Neural cell (in vitro differentiated cells): ENCODE data around the gene EPC2. TPM values are rescaled to one million over a fixed set of nuclear protein-coding genes. Genes with fewer than 3 reads are reported as not detected.
A peak's percentile ranks its signal among the peaks of the same experiment; 100 is the strongest.

Experiments used
- H2AFZ ChIP-seq: fragments of 200-600, 300-800 bp; sonication (generic), shearing (Covaris generic); 2 replicates; pipeline ENCODE4 v1.6.0; 2014; ENCODE audit warnings: low read depth, mild to moderate bottlenecking, antibody characterized with exemption, low read length, moderate library complexity
- H3F3A ChIP-seq: fragments of 200-600 bp; shearing (Covaris generic); 2 replicates; pipeline ENCODE4 v1.6.1; 2016; ENCODE audit warnings: mild to moderate bottlenecking, moderate library complexity, mixed read lengths, antibody characterized with exemption, low read length; ENCODE audit not compliant: insufficient read depth, poor library complexity, severe bottlenecking
- H3K27ac ChIP-seq: fragments of 200-600, 300-800 bp; sonication (generic), shearing (Covaris generic); 2 replicates; pipeline ENCODE4 v1.5.1; 2014; ENCODE audit warnings: mild to moderate bottlenecking, low read length, moderate library complexity
- H3K27me3 ChIP-seq: fragments of 300-800, 200-600 bp; sonication (generic), shearing (Covaris generic); 2 replicates; pipeline ENCODE4 v1.6.0; 2014; ENCODE audit warnings: mild to moderate bottlenecking, low read depth, low read length, moderate library complexity; ENCODE audit not compliant: insufficient read depth
- H3K36me3 ChIP-seq: fragments of 300-800, 200-600 bp; sonication (generic), shearing (Covaris generic); 2 replicates; pipeline ENCODE4 v1.5.1; 2014; ENCODE audit warnings: mild to moderate bottlenecking, antibody characterized with exemption, low read length, moderate library complexity; ENCODE audit not compliant: insufficient read depth
- H3K4me2 ChIP-seq: fragments of 300-800, 200-600 bp; sonication (generic), shearing (Covaris generic); 2 replicates; pipeline ENCODE4 v1.6.0; 2014; ENCODE audit warnings: mild to moderate bottlenecking, low read length
- H3K4me3 ChIP-seq: fragments of 300-800, 200-600 bp; sonication (generic), shearing (Covaris generic); 2 replicates; pipeline ENCODE4 v1.5.1; 2014; ENCODE audit warnings: mild to moderate bottlenecking, low read length, moderate library complexity
- H3K79me2 ChIP-seq: fragments of 200-600 bp; shearing (Covaris generic); replicated peaks from 2 replicates; pipeline ENCODE4 v1.6.0; 2014; ENCODE audit warnings: mild to moderate bottlenecking, low read length, moderate library complexity; ENCODE audit not compliant: insufficient read depth
- H3K9ac ChIP-seq: fragments of 300-800, 200-600 bp; sonication (generic), shearing (Covaris generic); 2 replicates; pipeline ENCODE4 v1.6.1; 2016; ENCODE audit warnings: mild to moderate bottlenecking, low read length, mixed read lengths
- H3K9me2 ChIP-seq: fragments of 200-600 bp; shearing (Covaris generic); 2 replicates; pipeline ENCODE4 v1.6.1; 2016; ENCODE audit warnings: mild to moderate bottlenecking, low read length, mixed read lengths; ENCODE audit not compliant: insufficient read depth
- H3K9me3 ChIP-seq: fragments of 200-600, 300-800 bp; sonication (generic), shearing (Covaris generic); 2 replicates; pipeline ENCODE4 v1.6.1; 2016; ENCODE audit warnings: mild to moderate bottlenecking, mixed run types, low read length, moderate library complexity, mixed read lengths
- H4K20me1 ChIP-seq: fragments of 200-600 bp; shearing (Covaris generic); 2 replicates; pipeline ENCODE4 v1.6.1; 2016; ENCODE audit warnings: mild to moderate bottlenecking, mixed run types; ENCODE audit not compliant: insufficient read depth
- CTCF ChIP-seq: fragments of 450-650 bp; IDR thresholded peaks from 2 replicates; pipeline ENCODE4 v1.5.1; 2014; ENCODE audit warnings: antibody characterized with exemption, mild to moderate bottlenecking, moderate library complexity; ENCODE audit not compliant: poor library complexity, severe bottlenecking
- EP300 ChIP-seq: fragments of 450-650 bp; conservative IDR thresholded peaks from 2 replicates; pipeline ENCODE4 v1.6.1; 2014; ENCODE audit warnings: antibody characterized with exemption, mild to moderate bottlenecking, moderate library complexity; ENCODE audit not compliant: poor library complexity, severe bottlenecking
- EZH2 ChIP-seq: fragments of 200-600, 300-800 bp; shearing (Covaris generic), sonication (generic); IDR thresholded peaks from 2 replicates; pipeline ENCODE4 v1.6.1; 2014; ENCODE audit warnings: antibody characterized with exemption, low read length, borderline replicate concordance, mild to moderate bottlenecking; ENCODE audit not compliant: insufficient read depth, poor library complexity, severe bottlenecking
- MXI1 ChIP-seq: fragments of 450-650 bp; conservative IDR thresholded peaks from 2 replicates; pipeline ENCODE4 v1.6.1; 2014; ENCODE audit warnings: antibody characterized with exemption, mild to moderate bottlenecking; ENCODE audit not compliant: poor library complexity, severe bottlenecking
- POLR2AphosphoS5 ChIP-seq: IDR thresholded peaks from 2 replicates; pipeline ENCODE4 v1.6.1; 2012
- RAD21 ChIP-seq: fragments of 450-650 bp; conservative IDR thresholded peaks from 2 replicates; pipeline ENCODE4 v1.6.1; 2014; ENCODE audit warnings: antibody characterized with exemption, mild to moderate bottlenecking, moderate library complexity
- SMC3 ChIP-seq: fragments of 450-650 bp; conservative IDR thresholded peaks from 2 replicates; pipeline ENCODE4 v1.6.1; 2014; ENCODE audit warnings: antibody characterized with exemption, mild to moderate bottlenecking, moderate library complexity; ENCODE audit not compliant: poor library complexity
- TAF1 ChIP-seq: IDR thresholded peaks from 2 replicates; pipeline ENCODE4 v1.6.1; 2012; ENCODE audit warnings: low read depth
- polyA minus RNA-seq: library from RNA; depleted of rRNA, polyadenylated mRNA; stranded (reverse); fragments of >200 nt; gene quantifications from 2 replicates; pipeline ENCODE4 v1.2.3, GENCODE V29; 2014
- polyA plus RNA-seq: library from polyadenylated mRNA; depleted of rRNA; stranded (reverse); fragments of >200 nt; gene quantifications from 2 replicates; pipeline ENCODE4 v1.2.3, GENCODE V29; 2014
- TF ChIP-seq, protein P1 (sequence below): IDR thresholded peaks from 2 replicates; pipeline ENCODE4 v1.6.1; 2012; ENCODE audit warnings: borderline replicate concordance

EPC2 gene
- polyA plus RNA-seq (43.9 and 44.8 TPM in 2 replicates), polyA minus RNA-seq (162 and 197 TPM in 2 replicates)

DNA sequence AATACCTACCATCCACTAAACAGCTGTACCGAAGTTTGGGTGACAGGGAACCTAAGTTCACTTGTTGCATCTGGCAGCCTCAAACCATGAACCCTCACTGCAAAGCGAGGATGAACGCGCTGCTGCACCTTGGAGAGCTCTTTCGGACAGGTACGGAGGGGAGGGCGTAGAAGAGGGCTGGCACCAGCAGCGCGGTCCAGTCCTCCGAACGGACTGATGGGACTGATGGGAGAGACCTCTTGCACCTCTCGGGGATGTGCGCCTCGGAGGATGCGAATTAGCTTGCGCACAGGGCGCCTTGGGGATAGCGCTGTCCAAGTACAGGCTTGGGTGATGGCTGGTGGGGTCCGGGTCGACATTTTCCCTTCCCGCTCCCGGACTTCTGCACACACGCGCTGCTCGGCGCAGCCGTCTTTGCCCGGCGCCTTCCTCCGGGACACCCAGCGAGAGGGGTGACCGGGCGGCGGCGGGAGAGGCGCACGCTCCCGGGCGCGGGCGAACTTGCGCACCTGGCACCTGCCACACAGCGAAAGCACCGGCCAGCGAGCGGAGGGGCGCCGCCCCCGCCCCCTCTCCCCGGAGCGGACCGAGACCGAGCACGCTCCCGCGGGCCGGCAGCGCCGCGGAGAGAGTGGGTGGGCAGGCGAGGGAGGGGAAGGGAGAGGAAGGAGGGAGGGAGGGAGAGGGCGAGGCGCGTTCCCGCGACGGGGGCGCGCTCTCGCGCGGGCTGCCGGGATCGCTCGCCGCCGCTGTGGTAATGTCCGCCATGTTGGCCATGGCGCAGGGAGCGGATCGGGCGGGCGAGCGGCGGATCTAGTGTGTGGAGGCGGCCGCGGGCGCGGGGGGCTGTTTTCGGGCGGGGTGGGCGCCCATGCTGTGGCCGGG lies at the start of gene EPC2:
EPC2 (plus strand) TSS at position 754 of the 885 bp plus-strand sequence. CDS start 267 bp downstream, outside the sequence.
- H3K79me2 ChIP-seq, result peaks cover 37% of the 10 kb centered on the region
- H3K36me3 ChIP-seq, result no peaks in the 10 kb centered on the region
- H3F3A ChIP-seq, result peaks cover 4% of the 10 kb centered on the region
- TF ChIP-seq MXI1 (peak; percentile 92), CTCF (peak; percentile 34), RAD21 (peak; percentile 68), TAF1 (peak; percentile 93), EZH2 (no peak), POLR2AphosphoS5 (peak; percentile 77), EP300 (peak; percentile 57), SMC3 (peak; percentile 73)
- TF ChIP-seq, protein P1, sequence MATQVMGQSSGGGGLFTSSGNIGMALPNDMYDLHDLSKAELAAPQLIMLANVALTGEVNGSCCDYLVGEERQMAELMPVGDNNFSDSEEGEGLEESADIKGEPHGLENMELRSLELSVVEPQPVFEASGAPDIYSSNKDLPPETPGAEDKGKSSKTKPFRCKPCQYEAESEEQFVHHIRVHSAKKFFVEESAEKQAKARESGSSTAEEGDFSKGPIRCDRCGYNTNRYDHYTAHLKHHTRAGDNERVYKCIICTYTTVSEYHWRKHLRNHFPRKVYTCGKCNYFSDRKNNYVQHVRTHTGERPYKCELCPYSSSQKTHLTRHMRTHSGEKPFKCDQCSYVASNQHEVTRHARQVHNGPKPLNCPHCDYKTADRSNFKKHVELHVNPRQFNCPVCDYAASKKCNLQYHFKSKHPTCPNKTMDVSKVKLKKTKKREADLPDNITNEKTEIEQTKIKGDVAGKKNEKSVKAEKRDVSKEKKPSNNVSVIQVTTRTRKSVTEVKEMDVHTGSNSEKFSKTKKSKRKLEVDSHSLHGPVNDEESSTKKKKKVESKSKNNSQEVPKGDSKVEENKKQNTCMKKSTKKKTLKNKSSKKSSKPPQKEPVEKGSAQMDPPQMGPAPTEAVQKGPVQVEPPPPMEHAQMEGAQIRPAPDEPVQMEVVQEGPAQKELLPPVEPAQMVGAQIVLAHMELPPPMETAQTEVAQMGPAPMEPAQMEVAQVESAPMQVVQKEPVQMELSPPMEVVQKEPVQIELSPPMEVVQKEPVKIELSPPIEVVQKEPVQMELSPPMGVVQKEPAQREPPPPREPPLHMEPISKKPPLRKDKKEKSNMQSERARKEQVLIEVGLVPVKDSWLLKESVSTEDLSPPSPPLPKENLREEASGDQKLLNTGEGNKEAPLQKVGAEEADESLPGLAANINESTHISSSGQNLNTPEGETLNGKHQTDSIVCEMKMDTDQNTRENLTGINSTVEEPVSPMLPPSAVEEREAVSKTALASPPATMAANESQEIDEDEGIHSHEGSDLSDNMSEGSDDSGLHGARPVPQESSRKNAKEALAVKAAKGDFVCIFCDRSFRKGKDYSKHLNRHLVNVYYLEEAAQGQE, result peak; percentile 57
- H3K9me2 ChIP-seq, result no peaks in the 10 kb centered on the region
- peak within 1 kb of the TSS; percentile 71 for H2AFZ ChIP-seq
- no peaks in the 10 kb centered on the region for H3K9me3 ChIP-seq
- peaks cover 4% of the 10 kb centered on the region for H3K27me3 ChIP-seq
- peaks cover 3% of the 10 kb centered on the region for H4K20me1 ChIP-seq
- H3K27ac ChIP-seq, result peak within 1 kb of the TSS; percentile 96
- H3K9ac ChIP-seq, result peak within 1 kb of the TSS; percentile 92
- H3K4me2 ChIP-seq, result peak within 1 kb of the TSS; percentile 98
- peak within 1 kb of the TSS; percentile 82 for H3K4me3 ChIP-seq

DNA sequence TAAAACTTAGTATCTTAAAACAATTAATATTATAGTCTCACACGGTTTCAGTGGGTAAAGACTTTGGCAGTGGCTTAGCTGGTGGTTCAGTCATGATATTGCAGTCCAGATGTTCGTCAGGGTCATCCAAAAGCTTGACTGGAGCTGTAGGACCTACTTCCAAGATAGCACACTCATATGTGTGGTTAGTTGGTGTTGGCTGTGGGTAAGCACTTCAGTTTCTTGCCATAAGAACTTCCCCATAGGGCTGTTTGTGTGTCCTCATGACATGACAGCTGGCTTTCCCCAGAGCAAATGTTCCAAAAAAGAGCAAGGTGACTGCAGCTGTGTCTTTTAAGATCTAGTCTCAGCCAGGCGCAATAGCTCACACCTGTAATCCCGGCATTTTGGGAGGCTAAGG lies 48.5 kb upstream of the EPC2 start:
- TF ChIP-seq TAF1 (no peak), RAD21 (no peak), EZH2 (no peak), MXI1 (no peak), EP300 (no peak), POLR2AphosphoS5 (no peak), CTCF (no peak), SMC3 (no peak)
- TF ChIP-seq, protein P1, result no peak
- Histone ChIP-seq H3K36me3 (no peaks in the 10 kb centered on the region), H3K4me3 (no peak overlapping the region), H4K20me1 (no peaks in the 10 kb centered on the region), H3K27me3 (no peaks in the 10 kb centered on the region), H3K9ac (no peak overlapping the region), H2AFZ (no peak overlapping the region), H3F3A (no peaks in the 10 kb centered on the region), H3K79me2 (no peaks in the 10 kb centered on the region), H3K4me2 (no peak overlapping the region), H3K9me3 (no peaks in the 10 kb centered on the region), H3K27ac (no peak overlapping the region), H3K9me2 (no peaks in the 10 kb centered on the region)
